GM23338 (cell line): ENCODE data around the gene APIP.

Experiments used
- JUNB ChIP-seq: IDR thresholded peaks from one replicate; pipeline ENCODE4 v1.6.1; 2016; ENCODE audit warnings: antibody characterized with exemption; ENCODE audit not compliant: unreplicated experiment
- POLR2AphosphoS5 ChIP-seq: IDR thresholded peaks from 2 replicates; pipeline ENCODE4 v1.6.1; 2016; ENCODE audit warnings: antibody characterized with exemption, low read depth
- TF ChIP-seq, protein P1 (sequence below), 2 experiments: fragments of 200-600 bp in 1 of 2; sonication (generic) in 1 of 2; conservative IDR thresholded peaks; 2 replicates each; pipeline versions ENCODE4 v1.5.1 to v1.6.1; 2016 to 2017; ENCODE audit warnings: antibody characterized with exemption in 2 of 2, low read depth in 2 of 2, mild to moderate bottlenecking in 2 of 2, moderate library complexity in 1 of 2
- TF ChIP-seq, protein P2 (sequence below): IDR thresholded peaks from one replicate; pipeline ENCODE4 v1.6.1; 2018; ENCODE audit warnings: antibody characterized with exemption; ENCODE audit not compliant: unreplicated experiment

DNA sequence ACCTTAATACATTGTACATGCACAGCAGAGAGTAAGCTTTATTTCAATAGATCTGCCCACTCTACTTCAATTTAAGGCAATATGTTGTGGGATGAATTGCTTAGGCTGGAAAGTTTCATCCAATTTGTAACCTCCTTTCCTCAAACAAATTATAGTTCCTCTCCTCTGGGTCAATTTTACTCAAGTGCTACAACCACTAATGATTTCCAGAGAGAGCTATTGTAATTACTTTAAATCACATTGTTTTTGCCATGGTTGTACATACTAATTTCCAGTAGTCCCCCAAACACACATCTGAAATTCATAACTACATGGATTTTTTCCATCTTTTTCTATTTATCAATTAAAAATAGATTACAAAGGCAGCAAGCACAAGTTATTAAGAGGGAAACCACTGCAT is 72.9 kb downstream of the APIP start:
- TF ChIP-seq, protein P1, sequence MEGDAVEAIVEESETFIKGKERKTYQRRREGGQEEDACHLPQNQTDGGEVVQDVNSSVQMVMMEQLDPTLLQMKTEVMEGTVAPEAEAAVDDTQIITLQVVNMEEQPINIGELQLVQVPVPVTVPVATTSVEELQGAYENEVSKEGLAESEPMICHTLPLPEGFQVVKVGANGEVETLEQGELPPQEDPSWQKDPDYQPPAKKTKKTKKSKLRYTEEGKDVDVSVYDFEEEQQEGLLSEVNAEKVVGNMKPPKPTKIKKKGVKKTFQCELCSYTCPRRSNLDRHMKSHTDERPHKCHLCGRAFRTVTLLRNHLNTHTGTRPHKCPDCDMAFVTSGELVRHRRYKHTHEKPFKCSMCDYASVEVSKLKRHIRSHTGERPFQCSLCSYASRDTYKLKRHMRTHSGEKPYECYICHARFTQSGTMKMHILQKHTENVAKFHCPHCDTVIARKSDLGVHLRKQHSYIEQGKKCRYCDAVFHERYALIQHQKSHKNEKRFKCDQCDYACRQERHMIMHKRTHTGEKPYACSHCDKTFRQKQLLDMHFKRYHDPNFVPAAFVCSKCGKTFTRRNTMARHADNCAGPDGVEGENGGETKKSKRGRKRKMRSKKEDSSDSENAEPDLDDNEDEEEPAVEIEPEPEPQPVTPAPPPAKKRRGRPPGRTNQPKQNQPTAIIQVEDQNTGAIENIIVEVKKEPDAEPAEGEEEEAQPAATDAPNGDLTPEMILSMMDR (conservative IDR thresholded peaks at IDR 0.05; ENCODE audit: low read depth in 2 of 2), result no peak
- TF ChIP-seq JUNB, result no peak
- TF ChIP-seq POLR2AphosphoS5, result no peak
- TF ChIP-seq, protein P2, sequence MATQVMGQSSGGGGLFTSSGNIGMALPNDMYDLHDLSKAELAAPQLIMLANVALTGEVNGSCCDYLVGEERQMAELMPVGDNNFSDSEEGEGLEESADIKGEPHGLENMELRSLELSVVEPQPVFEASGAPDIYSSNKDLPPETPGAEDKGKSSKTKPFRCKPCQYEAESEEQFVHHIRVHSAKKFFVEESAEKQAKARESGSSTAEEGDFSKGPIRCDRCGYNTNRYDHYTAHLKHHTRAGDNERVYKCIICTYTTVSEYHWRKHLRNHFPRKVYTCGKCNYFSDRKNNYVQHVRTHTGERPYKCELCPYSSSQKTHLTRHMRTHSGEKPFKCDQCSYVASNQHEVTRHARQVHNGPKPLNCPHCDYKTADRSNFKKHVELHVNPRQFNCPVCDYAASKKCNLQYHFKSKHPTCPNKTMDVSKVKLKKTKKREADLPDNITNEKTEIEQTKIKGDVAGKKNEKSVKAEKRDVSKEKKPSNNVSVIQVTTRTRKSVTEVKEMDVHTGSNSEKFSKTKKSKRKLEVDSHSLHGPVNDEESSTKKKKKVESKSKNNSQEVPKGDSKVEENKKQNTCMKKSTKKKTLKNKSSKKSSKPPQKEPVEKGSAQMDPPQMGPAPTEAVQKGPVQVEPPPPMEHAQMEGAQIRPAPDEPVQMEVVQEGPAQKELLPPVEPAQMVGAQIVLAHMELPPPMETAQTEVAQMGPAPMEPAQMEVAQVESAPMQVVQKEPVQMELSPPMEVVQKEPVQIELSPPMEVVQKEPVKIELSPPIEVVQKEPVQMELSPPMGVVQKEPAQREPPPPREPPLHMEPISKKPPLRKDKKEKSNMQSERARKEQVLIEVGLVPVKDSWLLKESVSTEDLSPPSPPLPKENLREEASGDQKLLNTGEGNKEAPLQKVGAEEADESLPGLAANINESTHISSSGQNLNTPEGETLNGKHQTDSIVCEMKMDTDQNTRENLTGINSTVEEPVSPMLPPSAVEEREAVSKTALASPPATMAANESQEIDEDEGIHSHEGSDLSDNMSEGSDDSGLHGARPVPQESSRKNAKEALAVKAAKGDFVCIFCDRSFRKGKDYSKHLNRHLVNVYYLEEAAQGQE, result no peak
